ENCODE measurements around the gene SPPL3.

The SPPL3 gene

DNA sequence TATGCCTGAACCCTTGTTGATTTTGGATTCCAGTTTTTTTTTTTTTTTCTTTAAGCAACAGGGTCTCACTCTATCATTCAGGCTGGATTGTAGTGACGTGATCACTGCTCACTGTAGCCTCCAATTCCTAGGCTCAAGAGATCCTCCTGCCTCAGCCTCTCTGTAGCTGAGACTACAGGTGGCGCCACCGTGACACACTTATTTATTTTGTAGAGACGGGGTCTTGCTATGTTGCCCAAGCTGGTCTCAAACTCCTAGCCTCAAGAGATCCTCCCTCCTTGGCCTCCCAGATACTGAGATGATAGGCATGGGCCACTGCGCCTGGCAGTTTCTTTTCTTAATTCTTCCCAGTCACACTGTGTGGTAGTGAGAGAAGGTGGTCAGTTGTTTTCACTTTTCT, 153.4 kb downstream of the SPPL3 start:
- Histone ChIP-seq H3K4me1 (ENCODE audit: low read depth, poor library complexity, severe bottlenecking) (no peaks in the 10 kb centered on the region), H3K27me3 (ENCODE audit: insufficient read depth, low read depth) (no peaks in the 10 kb centered on the region), H3K27ac (no peak overlapping the region), H2AFZ (ENCODE audit: low read depth) (no peak overlapping the region), H4K20me1 (ENCODE audit: insufficient read depth) (no peaks in the 10 kb centered on the region), H3K4me2 (no peak overlapping the region), H3K4me3 (IDR thresholded peaks at IDR 0.05; ENCODE audit: insufficient read depth, low read depth, low read length) (no peak overlapping the region), H3K9ac (no peak overlapping the region), H3K79me2 (ENCODE audit: insufficient read depth, low read depth) (no peaks in the 10 kb centered on the region), H3K36me3 (ENCODE audit: insufficient read depth) (no peaks in the 10 kb centered on the region)
- TF ChIP-seq, protein P1, sequence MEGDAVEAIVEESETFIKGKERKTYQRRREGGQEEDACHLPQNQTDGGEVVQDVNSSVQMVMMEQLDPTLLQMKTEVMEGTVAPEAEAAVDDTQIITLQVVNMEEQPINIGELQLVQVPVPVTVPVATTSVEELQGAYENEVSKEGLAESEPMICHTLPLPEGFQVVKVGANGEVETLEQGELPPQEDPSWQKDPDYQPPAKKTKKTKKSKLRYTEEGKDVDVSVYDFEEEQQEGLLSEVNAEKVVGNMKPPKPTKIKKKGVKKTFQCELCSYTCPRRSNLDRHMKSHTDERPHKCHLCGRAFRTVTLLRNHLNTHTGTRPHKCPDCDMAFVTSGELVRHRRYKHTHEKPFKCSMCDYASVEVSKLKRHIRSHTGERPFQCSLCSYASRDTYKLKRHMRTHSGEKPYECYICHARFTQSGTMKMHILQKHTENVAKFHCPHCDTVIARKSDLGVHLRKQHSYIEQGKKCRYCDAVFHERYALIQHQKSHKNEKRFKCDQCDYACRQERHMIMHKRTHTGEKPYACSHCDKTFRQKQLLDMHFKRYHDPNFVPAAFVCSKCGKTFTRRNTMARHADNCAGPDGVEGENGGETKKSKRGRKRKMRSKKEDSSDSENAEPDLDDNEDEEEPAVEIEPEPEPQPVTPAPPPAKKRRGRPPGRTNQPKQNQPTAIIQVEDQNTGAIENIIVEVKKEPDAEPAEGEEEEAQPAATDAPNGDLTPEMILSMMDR (conservative IDR thresholded peaks at IDR 0.05; ENCODE audit: low read depth, low read length): no peak

DNA sequence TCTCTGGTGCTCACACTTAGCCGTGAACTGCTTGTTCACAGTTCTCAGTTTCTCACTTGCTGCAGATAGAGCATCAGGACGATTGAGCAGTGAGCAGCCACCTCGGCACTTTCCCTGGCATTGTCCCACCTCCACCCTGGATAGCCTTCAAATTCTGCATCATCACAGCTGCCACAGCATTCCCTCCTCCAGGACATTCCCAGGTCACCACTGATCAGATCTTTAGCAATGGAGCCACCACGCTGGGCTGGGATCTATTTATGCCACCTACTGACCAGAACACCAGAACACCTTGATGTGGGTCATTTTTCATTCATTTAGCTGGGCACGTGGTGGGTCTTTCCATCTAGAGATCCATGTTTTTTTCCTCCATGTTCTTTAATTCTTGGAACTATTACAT, 154.9 kb downstream of the SPPL3 start:
- H3K36me3 ChIP-seq (ENCODE audit: insufficient read depth): no peaks in the 10 kb centered on the region
- no peaks in the 10 kb centered on the region for H3K79me2 ChIP-seq (ENCODE audit: insufficient read depth, low read depth)
- H3K4me1 ChIP-seq (ENCODE audit: low read depth, poor library complexity, severe bottlenecking): no peaks in the 10 kb centered on the region
- no peak overlapping the region for H3K4me2 ChIP-seq
- no peak overlapping the region for H3K9ac ChIP-seq
- no peaks in the 10 kb centered on the region for H3K27me3 ChIP-seq (ENCODE audit: insufficient read depth, low read depth)
- no peak overlapping the region for H3K27ac ChIP-seq
- H2AFZ ChIP-seq (ENCODE audit: low read depth): no peak overlapping the region
- no peak overlapping the region for H3K4me3 ChIP-seq (IDR thresholded peaks at IDR 0.05; ENCODE audit: insufficient read depth, low read depth, low read length)
- TF ChIP-seq, protein P1 (conservative IDR thresholded peaks at IDR 0.05; ENCODE audit: low read depth, low read length): no peak
- H4K20me1 ChIP-seq (ENCODE audit: insufficient read depth): no peaks in the 10 kb centered on the region

DNA sequence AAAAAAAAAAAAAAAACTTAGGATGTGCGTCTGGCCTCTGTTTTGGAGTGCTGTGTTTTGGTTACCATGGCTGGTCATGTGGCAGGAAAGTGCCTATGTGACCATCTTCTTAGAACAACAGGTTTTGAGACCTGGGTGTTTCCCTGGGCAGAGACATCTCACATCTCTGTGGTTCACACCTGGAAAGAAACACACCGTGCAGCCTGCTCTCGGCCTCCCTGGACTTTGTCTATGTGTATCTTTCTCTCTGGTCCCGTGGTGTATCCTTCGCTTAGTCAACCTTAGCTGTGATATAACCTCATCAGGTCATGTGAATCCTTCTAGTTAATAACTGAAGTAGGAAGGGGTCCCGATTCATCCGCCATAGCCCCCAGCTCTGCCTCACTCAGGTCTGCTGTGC, 155.9 kb downstream of the SPPL3 start:
- TF ChIP-seq, protein P1 (conservative IDR thresholded peaks at IDR 0.05; ENCODE audit: low read depth, low read length): no peak
- Histone ChIP-seq H3K79me2 (ENCODE audit: insufficient read depth, low read depth) (no peaks in the 10 kb centered on the region), H3K4me3 (IDR thresholded peaks at IDR 0.05; ENCODE audit: insufficient read depth, low read depth, low read length) (no peak overlapping the region), H4K20me1 (ENCODE audit: insufficient read depth) (no peaks in the 10 kb centered on the region), H3K4me2 (no peak overlapping the region), H3K9ac (no peak overlapping the region), H3K36me3 (ENCODE audit: insufficient read depth) (no peaks in the 10 kb centered on the region), H3K27ac (no peak overlapping the region), H3K4me1 (ENCODE audit: low read depth, poor library complexity, severe bottlenecking) (no peaks in the 10 kb centered on the region), H3K27me3 (ENCODE audit: insufficient read depth, low read depth) (no peaks in the 10 kb centered on the region), H2AFZ (ENCODE audit: low read depth) (no peak overlapping the region)

DNA sequence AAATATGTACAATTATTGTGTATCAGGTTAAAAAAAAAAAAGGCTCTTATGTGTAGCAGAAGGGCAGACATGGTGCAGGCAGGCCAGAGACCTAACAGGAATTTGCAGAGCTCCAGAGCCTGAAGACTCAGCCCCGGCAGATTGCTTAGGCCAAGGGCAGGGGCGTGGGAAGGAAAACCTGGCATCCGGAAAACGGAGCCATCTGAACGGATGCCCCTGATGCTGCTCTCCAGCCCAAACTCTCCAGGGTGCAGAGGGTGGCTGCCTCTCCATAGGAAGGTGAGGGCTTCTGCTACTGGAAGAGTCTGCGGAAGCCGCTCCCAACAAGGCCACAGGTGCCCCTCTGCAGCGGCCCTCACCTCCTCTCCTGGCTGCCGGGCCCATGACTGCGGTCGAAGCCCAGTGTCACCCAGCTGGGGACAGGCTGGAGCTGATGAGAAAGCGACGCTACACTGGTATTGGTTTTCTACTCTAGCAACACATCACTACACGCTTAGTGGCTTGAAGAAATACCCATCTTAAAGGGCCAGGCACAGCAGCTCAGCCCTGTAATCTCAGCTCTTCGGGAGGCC, 159.2 kb downstream of the SPPL3 start:
- no peaks in the 10 kb centered on the region for H3K27me3 ChIP-seq (ENCODE audit: insufficient read depth, low read depth)
- TF ChIP-seq, protein P1 (conservative IDR thresholded peaks at IDR 0.05; ENCODE audit: low read depth, low read length): no peak
- no peaks in the 10 kb centered on the region for H3K36me3 ChIP-seq (ENCODE audit: insufficient read depth)
- H3K4me1 ChIP-seq (ENCODE audit: low read depth, poor library complexity, severe bottlenecking): no peaks in the 10 kb centered on the region
- H4K20me1 ChIP-seq (ENCODE audit: insufficient read depth): no peaks in the 10 kb centered on the region
- H3K4me2 ChIP-seq: no peak overlapping the region
- H3K79me2 ChIP-seq (ENCODE audit: insufficient read depth, low read depth): no peaks in the 10 kb centered on the region
- H3K9ac ChIP-seq: no peak overlapping the region
- no peak overlapping the region for H3K4me3 ChIP-seq (IDR thresholded peaks at IDR 0.05; ENCODE audit: insufficient read depth, low read depth, low read length)
- H2AFZ ChIP-seq (ENCODE audit: low read depth): no peak overlapping the region
- no peak overlapping the region for H3K27ac ChIP-seq
